Measurements from ENCODE around the gene TMC7.
"Not testable (repeated sequence)": the region's sequence is repeated elsewhere in the genome, so short reads cannot be mapped to it uniquely, and the experiment has no call there.

The TMC7 gene

GRCh38 chr16:18984435-18985005 is 786 bp downstream of the TMC7 start:
- no peak for DNase-seq

GRCh38 chr16:18985256-18985655 is 1.5 kb downstream of the TMC7 start:
- DNase-seq, result not testable (repeated sequence)

- not testable (repeated sequence) for DNase-seq
These were observed 8.0 kb downstream of the TMC7 start for GRCh38 chr16:18991731-18992130.

GRCh38 chr16:18993531-18993930 is 9.8 kb downstream of the TMC7 start:
- DNase-seq, result not testable (repeated sequence)

- not testable (repeated sequence) for DNase-seq
These were observed 10.4 kb downstream of the TMC7 start for GRCh38 chr16:18994181-18994580.

GRCh38 chr16:18995406-18995805 is 11.7 kb downstream of the TMC7 start:
- not testable (repeated sequence) for DNase-seq

GRCh38 chr16:18996536-18996935 is 12.8 kb downstream of the TMC7 start:
- DNase-seq, result not testable (repeated sequence)

GRCh38 chr16:18997001-18997400 is 13.3 kb downstream of the TMC7 start:
- not testable (repeated sequence) for DNase-seq

- DNase-seq, result no peak
These were observed 15.3 kb downstream of the TMC7 start for GRCh38 chr16:18999045-18999393.

GRCh38 chr16:19001788-19002187 is 18.1 kb downstream of the TMC7 start:
- no peak for DNase-seq

- no peak for DNase-seq
These were observed 20.2 kb downstream of the TMC7 start for GRCh38 chr16:19003935-19004334.

- DNase-seq, result no peak
These were observed 22.1 kb downstream of the TMC7 start for GRCh38 chr16:19005561-19006445.

- DNase-seq, result no peak
These were observed 22.9 kb downstream of the TMC7 start for GRCh38 chr16:19006446-19007315.

GRCh38 chr16:19008245-19009169 is 24.8 kb downstream of the TMC7 start:
- no peak for DNase-seq

GRCh38 chr16:19011169-19011731 is 27.5 kb downstream of the TMC7 start:
- DNase-seq, result no peak

GRCh38 chr16:19014461-19014860 is 30.7 kb downstream of the TMC7 start:
- DNase-seq, result no peak

GRCh38 chr16:19017179-19017578 is 33.4 kb downstream of the TMC7 start:
- DNase-seq, result no peak

- no peak for DNase-seq
These were observed 37.0 kb downstream of the TMC7 start for GRCh38 chr16:19020689-19021088.

- DNase-seq, result no peak
These were observed 38.0 kb downstream of the TMC7 start for GRCh38 chr16:19021747-19022146.

- no peak for DNase-seq
These were observed 43.7 kb downstream of the TMC7 start for GRCh38 chr16:19027416-19027815.

GRCh38 chr16:19029980-19030379 is 46.2 kb downstream of the TMC7 start:
- DNase-seq, result no peak

GRCh38 chr16:19031738-19032137 is 48.0 kb downstream of the TMC7 start:
- no peak for DNase-seq

Data from CD4-positive, alpha-beta T cell treated with Interleukin-17A for 1 hour (primary cell).